HL-60 (cell line): Measurements from ENCODE around the gene SCMH1.

Source experiments
- DNase-seq, 2 experiments: peaks; one replicate each; pipeline ENCODE4 v3.0.0-alpha.2; 2010 to 2020; ENCODE audit warnings: low read depth in 1 of 2, low spot score in 1 of 2
- H3K27ac ChIP-seq: fragments of 250-450 bp; sonication (Bioruptor Pico); replicated peaks from 2 replicates; pipeline ENCODE4 v1.5.1; 2020; ENCODE audit warnings: mild to moderate bottlenecking, moderate library complexity
- H3K27me3 ChIP-seq: fragments of 250-450 bp; sonication (Bioruptor Pico); 2 replicates; pipeline ENCODE4 v1.5.1; 2021; ENCODE audit warnings: mild to moderate bottlenecking, moderate library complexity; ENCODE audit not compliant: insufficient read depth, poor library complexity, severe bottlenecking
- H3K4me3 ChIP-seq: replicated peaks from 2 replicates; pipeline ENCODE4 v1.5.1; 2011; ENCODE audit warnings: mild to moderate bottlenecking, control low read depth, low read length; ENCODE audit not compliant: insufficient read depth
- GABPA ChIP-seq: IDR thresholded peaks from 2 replicates; pipeline ENCODE4 v1.6.1; 2012; ENCODE audit warnings: low read depth
- POLR2AphosphoS5 ChIP-seq: IDR thresholded peaks from 2 replicates; pipeline ENCODE4 v1.6.1; 2012; ENCODE audit warnings: low read depth
- SPI1 ChIP-seq: IDR thresholded peaks from 2 replicates; pipeline ENCODE4 v1.6.1; 2012; ENCODE audit warnings: low read depth, mild to moderate bottlenecking, borderline replicate concordance
- TF ChIP-seq, protein P1 (sequence below): IDR thresholded peaks from one replicate; pipeline ENCODE4 v1.5.1; 2011; ENCODE audit warnings: low read length, control low read depth, inconsistent platforms; ENCODE audit not compliant: insufficient read depth
- TF ChIP-seq, protein P2 (sequence below): IDR thresholded peaks from 2 replicates; pipeline ENCODE4 v1.6.1; 2012; ENCODE audit warnings: low read depth; ENCODE audit not compliant: insufficient replicate concordance

The SCMH1 gene

DNA sequence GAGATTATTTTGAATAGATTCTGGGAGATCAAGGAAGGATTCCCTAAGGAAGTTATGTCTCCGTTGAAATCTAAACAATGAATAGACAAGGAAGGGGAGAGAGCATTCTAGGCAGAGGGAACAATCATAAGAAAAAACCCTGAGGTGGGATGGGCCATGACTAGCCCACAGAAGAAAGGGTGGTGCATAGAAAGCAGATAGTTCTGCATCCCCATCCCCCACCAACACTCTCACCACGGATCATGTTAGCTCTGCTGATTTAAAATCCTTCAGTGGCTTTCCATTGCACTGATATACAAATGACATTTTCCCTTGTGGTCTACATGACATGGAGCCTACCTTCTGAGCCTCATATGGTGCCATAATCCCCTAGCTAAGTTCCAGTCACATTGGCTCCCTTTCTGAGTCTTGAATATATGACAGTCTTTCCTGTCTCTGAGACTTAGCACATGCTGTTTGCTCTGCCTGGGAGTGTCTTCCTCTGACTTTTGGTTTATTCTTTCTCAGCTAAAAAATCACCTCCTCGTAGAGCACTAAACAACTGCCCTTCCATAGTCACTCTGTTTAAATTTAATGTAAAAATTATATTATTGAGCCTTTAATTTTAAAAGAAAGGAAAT, 15.2 kb downstream of the SCMH1 start:
- no peak overlapping the region for H3K4me3 ChIP-seq

DNA sequence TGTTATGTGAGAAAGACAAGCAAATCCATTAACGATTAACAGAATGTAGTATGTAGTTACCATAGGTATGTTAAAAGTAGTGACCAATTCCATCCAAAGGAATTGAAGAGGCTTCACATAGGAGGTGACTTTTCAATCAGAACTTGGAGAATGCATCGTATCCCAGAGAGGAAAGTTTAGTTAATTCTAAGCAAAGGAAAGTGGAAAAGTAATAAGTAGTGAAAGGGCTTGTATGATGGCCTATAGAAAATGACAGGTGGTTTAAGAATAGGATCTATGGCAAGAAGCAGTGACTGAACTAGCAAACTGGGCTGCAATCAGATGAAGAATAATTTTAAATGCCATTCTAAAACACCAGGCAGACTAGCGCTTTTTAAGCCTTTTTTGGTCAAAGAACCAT, 16.6 kb downstream of the SCMH1 start:
- Histone ChIP-seq H3K4me3 (no peak overlapping the region), H3K27me3 (no peaks in the 10 kb centered on the region), H3K27ac (no peak overlapping the region)
- DNase-seq, result no peak
- TF ChIP-seq POLR2AphosphoS5 (no peak), SPI1 (no peak), GABPA (no peak)
- TF ChIP-seq, protein P1, sequence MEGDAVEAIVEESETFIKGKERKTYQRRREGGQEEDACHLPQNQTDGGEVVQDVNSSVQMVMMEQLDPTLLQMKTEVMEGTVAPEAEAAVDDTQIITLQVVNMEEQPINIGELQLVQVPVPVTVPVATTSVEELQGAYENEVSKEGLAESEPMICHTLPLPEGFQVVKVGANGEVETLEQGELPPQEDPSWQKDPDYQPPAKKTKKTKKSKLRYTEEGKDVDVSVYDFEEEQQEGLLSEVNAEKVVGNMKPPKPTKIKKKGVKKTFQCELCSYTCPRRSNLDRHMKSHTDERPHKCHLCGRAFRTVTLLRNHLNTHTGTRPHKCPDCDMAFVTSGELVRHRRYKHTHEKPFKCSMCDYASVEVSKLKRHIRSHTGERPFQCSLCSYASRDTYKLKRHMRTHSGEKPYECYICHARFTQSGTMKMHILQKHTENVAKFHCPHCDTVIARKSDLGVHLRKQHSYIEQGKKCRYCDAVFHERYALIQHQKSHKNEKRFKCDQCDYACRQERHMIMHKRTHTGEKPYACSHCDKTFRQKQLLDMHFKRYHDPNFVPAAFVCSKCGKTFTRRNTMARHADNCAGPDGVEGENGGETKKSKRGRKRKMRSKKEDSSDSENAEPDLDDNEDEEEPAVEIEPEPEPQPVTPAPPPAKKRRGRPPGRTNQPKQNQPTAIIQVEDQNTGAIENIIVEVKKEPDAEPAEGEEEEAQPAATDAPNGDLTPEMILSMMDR, result no peak
- TF ChIP-seq, protein P2, sequence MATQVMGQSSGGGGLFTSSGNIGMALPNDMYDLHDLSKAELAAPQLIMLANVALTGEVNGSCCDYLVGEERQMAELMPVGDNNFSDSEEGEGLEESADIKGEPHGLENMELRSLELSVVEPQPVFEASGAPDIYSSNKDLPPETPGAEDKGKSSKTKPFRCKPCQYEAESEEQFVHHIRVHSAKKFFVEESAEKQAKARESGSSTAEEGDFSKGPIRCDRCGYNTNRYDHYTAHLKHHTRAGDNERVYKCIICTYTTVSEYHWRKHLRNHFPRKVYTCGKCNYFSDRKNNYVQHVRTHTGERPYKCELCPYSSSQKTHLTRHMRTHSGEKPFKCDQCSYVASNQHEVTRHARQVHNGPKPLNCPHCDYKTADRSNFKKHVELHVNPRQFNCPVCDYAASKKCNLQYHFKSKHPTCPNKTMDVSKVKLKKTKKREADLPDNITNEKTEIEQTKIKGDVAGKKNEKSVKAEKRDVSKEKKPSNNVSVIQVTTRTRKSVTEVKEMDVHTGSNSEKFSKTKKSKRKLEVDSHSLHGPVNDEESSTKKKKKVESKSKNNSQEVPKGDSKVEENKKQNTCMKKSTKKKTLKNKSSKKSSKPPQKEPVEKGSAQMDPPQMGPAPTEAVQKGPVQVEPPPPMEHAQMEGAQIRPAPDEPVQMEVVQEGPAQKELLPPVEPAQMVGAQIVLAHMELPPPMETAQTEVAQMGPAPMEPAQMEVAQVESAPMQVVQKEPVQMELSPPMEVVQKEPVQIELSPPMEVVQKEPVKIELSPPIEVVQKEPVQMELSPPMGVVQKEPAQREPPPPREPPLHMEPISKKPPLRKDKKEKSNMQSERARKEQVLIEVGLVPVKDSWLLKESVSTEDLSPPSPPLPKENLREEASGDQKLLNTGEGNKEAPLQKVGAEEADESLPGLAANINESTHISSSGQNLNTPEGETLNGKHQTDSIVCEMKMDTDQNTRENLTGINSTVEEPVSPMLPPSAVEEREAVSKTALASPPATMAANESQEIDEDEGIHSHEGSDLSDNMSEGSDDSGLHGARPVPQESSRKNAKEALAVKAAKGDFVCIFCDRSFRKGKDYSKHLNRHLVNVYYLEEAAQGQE, result no peak

More for the DNA sequence above, 15.2 kb downstream of the SCMH1 start:
- Histone ChIP-seq H3K27ac (no peak overlapping the region), H3K27me3 (no peaks in the 10 kb centered on the region)
- DNase-seq, result no peak
- TF ChIP-seq, protein P1, result no peak
- TF ChIP-seq, protein P2, result no peak
- TF ChIP-seq SPI1 (no peak), GABPA (no peak), POLR2AphosphoS5 (no peak)

DNA sequence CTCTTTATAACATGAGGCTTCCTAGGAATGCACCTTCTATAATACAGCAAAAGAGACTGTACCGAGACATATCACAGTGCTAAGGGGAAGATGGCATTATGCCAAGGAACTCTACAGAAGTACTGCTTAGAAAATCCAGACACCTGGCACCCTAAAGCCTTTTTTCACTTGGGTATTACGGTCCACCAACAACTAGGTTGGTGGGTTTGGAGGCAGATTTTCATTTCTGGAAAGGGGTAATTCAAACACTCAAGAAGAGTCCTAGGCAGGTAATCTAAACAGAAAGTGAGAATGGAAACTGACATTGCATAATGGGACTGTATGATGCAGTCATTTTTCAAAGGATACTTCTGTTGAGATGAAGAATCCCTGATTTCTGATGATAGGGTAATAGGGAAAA, 19.6 kb downstream of the SCMH1 start:
- Histone ChIP-seq H3K27ac (no peak overlapping the region), H3K4me3 (no peak overlapping the region), H3K27me3 (no peaks in the 10 kb centered on the region)
- TF ChIP-seq, protein P2, result no peak
- TF ChIP-seq, protein P1, result no peak
- TF ChIP-seq GABPA, result no peak
- no peak for TF ChIP-seq SPI1
- TF ChIP-seq POLR2AphosphoS5, result no peak
- DNase-seq, result no peak
